Fibroblast of lung (primary cell): ENCODE data around the gene GRN.

Source experiments
- EZH2 ChIP-seq: IDR thresholded peaks from 2 replicates; pipeline ENCODE4 v1.5.1; 2012; ENCODE audit warnings: low read length, control low read depth, mild to moderate bottlenecking; ENCODE audit errors: missing control alignments
- TF ChIP-seq, protein P1 (sequence below), 2 donors: IDR thresholded peaks in 1 of 2; conservative IDR thresholded peaks in 1 of 2; 1 replicate in 1 of 2; 2 replicates in 1 of 2; pipeline ENCODE4 v1.5.1; 2011 to 2012; ENCODE audit warnings: low read length in 2 of 2, control low read depth in 1 of 2, inconsistent platforms in 1 of 2, low read depth in 1 of 2, mild to moderate bottlenecking in 1 of 2

DNA sequence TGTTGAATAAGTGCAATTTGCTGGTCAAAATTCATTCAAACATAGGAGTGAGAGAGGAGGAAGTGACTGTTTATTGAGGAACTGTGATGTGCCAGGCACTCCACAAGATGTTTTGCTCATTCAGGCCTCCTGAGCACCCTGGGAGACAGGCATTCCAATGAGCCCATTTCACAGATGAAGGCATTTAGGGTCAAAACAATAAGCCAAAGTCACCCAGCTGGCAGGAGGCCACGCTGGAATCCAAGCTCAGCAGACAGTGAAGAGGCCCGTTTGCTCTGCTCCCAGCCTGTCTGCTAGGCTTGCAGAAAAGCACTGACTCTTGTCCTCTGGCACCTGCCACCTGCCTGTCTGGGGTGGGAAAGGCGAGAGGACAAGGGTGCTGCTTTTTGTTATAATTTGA lies 10.4 kb upstream of the GRN start:
- no peak for TF ChIP-seq EZH2
- TF ChIP-seq, protein P1, sequence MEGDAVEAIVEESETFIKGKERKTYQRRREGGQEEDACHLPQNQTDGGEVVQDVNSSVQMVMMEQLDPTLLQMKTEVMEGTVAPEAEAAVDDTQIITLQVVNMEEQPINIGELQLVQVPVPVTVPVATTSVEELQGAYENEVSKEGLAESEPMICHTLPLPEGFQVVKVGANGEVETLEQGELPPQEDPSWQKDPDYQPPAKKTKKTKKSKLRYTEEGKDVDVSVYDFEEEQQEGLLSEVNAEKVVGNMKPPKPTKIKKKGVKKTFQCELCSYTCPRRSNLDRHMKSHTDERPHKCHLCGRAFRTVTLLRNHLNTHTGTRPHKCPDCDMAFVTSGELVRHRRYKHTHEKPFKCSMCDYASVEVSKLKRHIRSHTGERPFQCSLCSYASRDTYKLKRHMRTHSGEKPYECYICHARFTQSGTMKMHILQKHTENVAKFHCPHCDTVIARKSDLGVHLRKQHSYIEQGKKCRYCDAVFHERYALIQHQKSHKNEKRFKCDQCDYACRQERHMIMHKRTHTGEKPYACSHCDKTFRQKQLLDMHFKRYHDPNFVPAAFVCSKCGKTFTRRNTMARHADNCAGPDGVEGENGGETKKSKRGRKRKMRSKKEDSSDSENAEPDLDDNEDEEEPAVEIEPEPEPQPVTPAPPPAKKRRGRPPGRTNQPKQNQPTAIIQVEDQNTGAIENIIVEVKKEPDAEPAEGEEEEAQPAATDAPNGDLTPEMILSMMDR (conservative IDR thresholded peaks at IDR 0.05 in 1 of 2, IDR thresholded peaks at IDR 0.05 in 1 of 2; ENCODE audit: low read depth in 1 of 2, low read length in 2 of 2), result no peak
